Lower lobe of right lung (tissue), 2 donors: ENCODE data around the gene ACAP1. TPM values are rescaled to one million over a fixed set of nuclear protein-coding genes. Genes with fewer than 3 reads are reported as not detected.
A peak's percentile ranks its signal among the peaks of the same experiment; 100 is the strongest.

Experiments
- ATAC-seq, 2 donors: fragments of 200-7000 bp; cut with Tn5 transposase; one replicate each; pipeline ENCODE4 v1.9.1; 2020 to 2022; ENCODE audit warnings: mild to moderate bottlenecking in 2 of 2, moderate library complexity in 2 of 2
- DNase-seq: peaks from one replicate; pipeline ENCODE4 v3.0.0-alpha.2; 2020
- H3K27ac ChIP-seq: fragments of 200-600 bp; one replicate; pipeline ENCODE4 v1.8.0; 2022
- H3K27me3 ChIP-seq: fragments of 200-600 bp; one replicate; pipeline ENCODE4 v1.8.0; 2022; ENCODE audit warnings: low read depth
- H3K36me3 ChIP-seq: fragments of 200-600 bp; one replicate; pipeline ENCODE4 v1.8.0; 2022; ENCODE audit warnings: mild to moderate bottlenecking
- H3K4me1 ChIP-seq: fragments of 200-600 bp; one replicate; pipeline ENCODE4 v1.8.0; 2022
- H3K4me3 ChIP-seq: fragments of 200-600 bp; one replicate; pipeline ENCODE4 v1.8.0; 2022; ENCODE audit warnings: mild to moderate bottlenecking
- H3K9me3 ChIP-seq: fragments of 200-600 bp; one replicate; pipeline ENCODE4 v1.8.0; 2022
- CTCF ChIP-seq: fragments of 200-600 bp; IDR thresholded peaks from one replicate; pipeline ENCODE4 v1.8.0; 2022; ENCODE audit warnings: antibody characterized with exemption, mild to moderate bottlenecking
- intact Hi-C: fragments of 100-400 bp; cut with DNase I; formaldehyde crosslinking; loops from one replicate; pipeline ENCODE4 v1.11.0; 2022
- long read RNA-seq: library from polyadenylated mRNA; unstranded; transcript quantifications from one replicate; pipeline ENCODE4 v2.0.0, GENCODE V29; 2021
- total RNA-seq: library from RNA; stranded (reverse); fragmentation: NEBNext Ultra II Directional; extraction: Animal tissue kit (Norgen Biotek cat#: 25700); gene quantifications from one replicate; pipeline ENCODE4 v1.2.1, GENCODE V29; 2021
- donor health status: DM: no; HTN: yes; CAD: no; lungs with severe emphysema.

ACAP1 gene
- 26.5 TPM for total RNA-seq
- long read RNA-seq, full-length matches to known transcripts, result 12 of 29 reads
- long read RNA-seq, partial matches to known transcripts, result 8 of 29 reads
- long read RNA-seq, other reads (novel, unspliced or antisense), result 9 of 29 reads

GRCh38 chr17:7336240-7337175 is at the start of gene ACAP1:
ACAP1 (plus strand) TSS chr17:7336529; CDS start chr17:7336735, 206 bp downstream.
- peak within 1 kb of the TSS; percentile 49 for H3K4me3 ChIP-seq
- intact Hi-C loops, result no loop called here
- peak within 1 kb of the TSS; percentile 53 for H3K27ac ChIP-seq
- peaks cover 3% of the 10 kb centered on the region for H3K4me1 ChIP-seq
- H3K27me3 ChIP-seq, result peaks cover 12% of the 10 kb centered on the region
- no peaks in the 10 kb centered on the region for H3K9me3 ChIP-seq
- DNase-seq (peak; percentile 71), ATAC-seq (peak; percentile 74 to 85)
- TF ChIP-seq CTCF, result no peak
- peaks cover 2% of the 10 kb centered on the region for H3K36me3 ChIP-seq

DNA sequence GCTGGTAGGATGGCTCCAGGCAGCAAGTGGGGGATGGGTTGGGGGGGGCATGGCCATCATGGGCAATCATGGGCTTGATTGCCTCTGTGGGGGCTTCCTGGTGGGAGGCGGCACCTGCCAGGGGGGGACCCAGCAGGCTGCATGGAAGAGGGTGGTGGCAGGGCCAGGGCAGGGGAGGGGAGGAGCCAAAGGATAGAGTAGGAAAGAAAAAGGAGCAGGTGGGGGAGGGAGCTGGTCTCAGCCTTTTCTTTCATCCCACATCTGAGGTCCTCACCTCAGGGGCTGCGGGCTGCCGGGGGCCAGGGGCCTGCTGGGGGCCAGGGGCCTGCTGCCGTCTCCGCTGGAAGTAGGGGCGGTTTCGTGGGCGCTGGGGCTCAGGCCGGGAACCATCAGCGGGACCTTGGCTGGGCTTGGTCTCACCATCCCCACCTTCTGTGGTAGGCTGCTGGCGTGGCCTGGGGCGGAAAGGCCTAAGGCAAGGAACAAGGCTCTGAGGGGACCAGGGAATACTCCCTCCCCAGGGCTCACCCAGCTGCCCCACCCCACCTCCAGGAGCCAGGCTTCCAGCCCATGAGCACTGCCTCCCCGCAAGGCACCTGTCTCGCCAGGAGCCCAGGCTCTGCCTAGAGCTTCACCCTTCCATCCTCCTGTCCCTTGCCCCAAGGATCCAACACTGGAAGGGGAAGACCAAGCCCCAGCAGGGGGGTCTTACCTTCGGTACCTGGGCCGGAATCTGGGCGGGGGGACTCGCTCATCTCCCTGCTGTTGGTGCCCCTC is 46.9 kb upstream of the ACAP1 start:
- peaks cover 5% of the 10 kb centered on the region for H3K4me1 ChIP-seq
- ATAC-seq (no peak), DNase-seq (no peak)
- H3K4me3 ChIP-seq, result no peak overlapping the region
- TF ChIP-seq CTCF, result no peak
- no peaks in the 10 kb centered on the region for H3K36me3 ChIP-seq
- intact Hi-C loops, result no loop called here
- H3K9me3 ChIP-seq, result no peaks in the 10 kb centered on the region
- peaks cover 38% of the 10 kb centered on the region for H3K27me3 ChIP-seq
- no peak overlapping the region for H3K27ac ChIP-seq

- intact Hi-C loops, result no loop called here
- Histone ChIP-seq H3K36me3 (no peaks in the 10 kb centered on the region), H3K4me3 (no peak overlapping the region), H3K27ac (no peak overlapping the region), H3K9me3 (no peaks in the 10 kb centered on the region), H3K27me3 (peaks cover 45% of the 10 kb centered on the region), H3K4me1 (peaks cover 12% of the 10 kb centered on the region)
- no peak for TF ChIP-seq CTCF
- no peak for ATAC-seq
- no peak for DNase-seq
These were observed 46.2 kb upstream of the ACAP1 start for GRCh38 chr17:7290166-7290565.

DNA sequence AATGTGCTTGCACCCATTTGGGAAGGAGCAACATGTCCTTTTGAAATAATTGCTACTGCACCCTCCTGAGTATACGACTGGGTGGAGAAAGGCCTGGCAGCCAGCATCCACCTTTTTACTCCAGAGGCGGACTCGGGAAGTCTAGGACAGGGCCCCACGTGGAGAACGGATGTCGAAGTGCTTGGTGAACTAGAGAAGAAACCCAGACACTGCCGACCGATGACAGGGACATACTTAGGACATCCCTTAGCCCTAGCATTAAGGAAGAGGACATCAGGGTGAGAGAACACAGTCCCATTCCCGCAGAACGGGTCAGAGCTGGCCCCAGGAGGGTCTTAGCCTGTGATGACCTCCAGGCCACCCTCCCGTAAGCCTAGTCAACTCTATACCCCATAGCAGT is 45.6 kb upstream of the ACAP1 start:
- Histone ChIP-seq H3K9me3 (no peaks in the 10 kb centered on the region), H3K27ac (no peak overlapping the region), H3K27me3 (peaks cover 50% of the 10 kb centered on the region), H3K36me3 (no peaks in the 10 kb centered on the region), H3K4me1 (peaks cover 15% of the 10 kb centered on the region), H3K4me3 (no peak overlapping the region)
- intact Hi-C loops, result no loop called here
- no peak for TF ChIP-seq CTCF
- ATAC-seq (no peak), DNase-seq (no peak)

DNA sequence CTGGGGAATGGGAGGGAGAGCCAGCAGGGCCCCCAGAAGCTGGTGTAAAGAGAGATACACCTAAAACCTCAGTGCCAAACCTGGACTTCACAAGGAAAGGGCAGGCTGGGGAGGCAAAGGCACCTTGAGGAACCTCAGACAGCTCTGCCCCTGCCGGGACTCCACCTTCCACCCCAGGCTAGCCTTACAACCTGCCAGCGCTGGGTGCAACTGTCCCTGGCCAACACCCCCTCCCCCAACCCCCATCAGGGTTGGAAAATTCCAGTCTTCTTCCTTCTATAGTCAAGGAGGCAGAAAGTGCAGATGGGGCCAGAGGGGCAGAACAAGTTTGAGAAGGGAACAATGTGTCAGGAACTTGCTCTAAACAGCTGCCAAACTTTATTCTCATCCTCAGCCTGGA is 44.1 kb upstream of the ACAP1 start:
- no peak for TF ChIP-seq CTCF
- Histone ChIP-seq H3K9me3 (no peaks in the 10 kb centered on the region), H3K27me3 (peaks cover 56% of the 10 kb centered on the region), H3K27ac (no peak overlapping the region), H3K4me1 (peaks cover 29% of the 10 kb centered on the region), H3K4me3 (no peak overlapping the region), H3K36me3 (no peaks in the 10 kb centered on the region)
- DNase-seq (no peak), ATAC-seq (no peak)
- intact Hi-C loops, result no loop called here
